ENCODE data around the gene NUDT1. TPM values are rescaled to one million over a fixed set of nuclear protein-coding genes. Genes with fewer than 3 reads are reported as not detected.

The NUDT1 gene
- total RNA-seq (10 to 100 TPM; 14.1 to 34.2 TPM), polyA plus RNA-seq (ENCODE audit: insufficient read length in 2 of 2) (10 to 100 TPM; 32.2 to 38.1 TPM)
- long read RNA-seq, donor 1, transcript NUDT1-203 (4 exons, 662 nt), result major isoform, 5 of 9 reads
- long read RNA-seq, donor 1, partial matches to known transcripts, result 0 of 9 reads
- long read RNA-seq, donor 1, other reads (novel, unspliced or antisense), result 0 of 9 reads
- long read RNA-seq, donor 2, transcript NUDT1-203 (4 exons, 662 nt), result major isoform, 7 of 11 reads
- long read RNA-seq, donor 2, partial matches to known transcripts, result 0 of 11 reads
- long read RNA-seq, donor 2, other reads (novel, unspliced or antisense), result 0 of 11 reads
- long read RNA-seq, donor 3, partial matches to known transcripts, result 0 of 13 reads
- long read RNA-seq, donor 3, other reads (novel, unspliced or antisense), result 7 of 13 reads
- long read RNA-seq, donor 4, transcript NUDT1-206 (3 exons, 714 nt), result minor isoform, 13 of 40 reads
- long read RNA-seq, donor 4, transcript NUDT1-203 (4 exons, 662 nt), result major isoform, 14 of 40 reads
- long read RNA-seq, donor 4, partial matches to known transcripts, result 6 of 40 reads
- long read RNA-seq, donor 4, other reads (novel, unspliced or antisense), result 5 of 40 reads

DNA sequence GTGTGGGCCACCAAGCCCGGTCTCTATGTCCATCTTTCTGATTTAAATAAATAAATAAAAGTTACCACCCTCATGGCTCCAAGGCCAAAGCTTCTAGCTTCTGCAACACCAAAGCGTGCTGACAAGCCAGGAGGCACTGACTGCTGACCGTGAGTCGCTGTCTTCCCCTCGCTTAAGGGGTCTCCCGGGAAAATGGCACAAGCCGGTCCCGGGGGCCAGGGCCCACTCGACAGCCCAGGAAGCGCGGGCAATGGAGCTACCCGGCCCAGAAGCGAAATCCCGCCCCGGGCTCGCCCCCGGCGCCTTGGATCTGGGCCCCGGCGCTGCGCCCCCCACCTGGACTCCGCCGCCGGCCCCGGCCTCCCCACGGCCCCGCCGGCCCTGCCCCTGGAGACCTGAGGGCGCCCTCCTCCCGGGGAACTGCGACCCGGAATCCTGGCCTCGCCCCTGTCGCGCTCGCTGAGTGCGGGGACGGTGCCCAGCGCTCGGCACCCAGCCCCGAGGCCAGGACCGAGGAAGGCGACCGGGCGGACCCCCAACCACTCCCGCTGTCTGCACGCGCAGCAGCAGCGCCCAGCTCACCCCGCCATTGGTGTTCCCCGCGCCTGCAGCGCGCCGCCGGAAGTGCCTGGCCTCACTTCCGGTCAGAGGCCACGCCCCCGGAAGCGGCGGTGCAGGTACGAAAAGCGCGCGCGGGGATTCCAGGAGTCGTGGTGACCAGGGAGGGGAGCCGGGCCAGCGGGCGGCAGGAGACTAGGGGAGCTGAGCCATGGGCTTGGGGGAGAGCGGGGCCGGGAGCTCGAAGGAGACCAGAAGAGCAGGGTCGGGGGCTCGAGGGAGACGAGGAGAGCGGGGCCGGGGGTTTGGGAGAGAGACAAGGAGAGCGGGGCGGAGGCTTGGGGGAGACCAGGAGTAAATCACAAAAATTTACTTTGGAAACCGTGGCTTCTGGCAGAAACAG is at the start of gene NUDT1, which contains the start of gene MRM2:
NUDT1 (plus strand) TSS at position 647 of the 961 bp plus-strand sequence. CDS start 2,349 bp downstream, outside the sequence.
MRM2 (minus strand) TSS at position 626 of the 961 bp plus-strand sequence; CDS start at position 590, 36 bp downstream.
- Histone ChIP-seq H3K27me3 (ENCODE audit: control insufficient read depth, insufficient read depth, low read length) (no peaks in the 10 kb centered on the region), H3K4me1 (ENCODE audit: control insufficient read depth, insufficient read depth, low read length) (peaks cover 38% of the 10 kb centered on the region), H3K9me3 (ENCODE audit: control insufficient read depth, insufficient read depth, low read length) (no peaks in the 10 kb centered on the region), H3K4me3 (ENCODE audit: low read depth, low read length) (peak within 1 kb of the TSS; percentile 91), H3K27ac (ENCODE audit: low read depth, low read length) (peak within 1 kb of the TSS; percentile 35), H3K36me3 (ENCODE audit: control insufficient read depth, insufficient read depth, low read length) (peaks cover 57% of the 10 kb centered on the region)
- DNase-seq (ENCODE audit: low read depth in 4 of 6, low spot score in 6 of 6), result peak in 5 of 6 donors; percentile 52 to 92 (median 72)
- WGBS (ENCODE audit: insufficient coverage), result under 1% methylated on average over 79 of the region's 81 CpGs

DNA sequence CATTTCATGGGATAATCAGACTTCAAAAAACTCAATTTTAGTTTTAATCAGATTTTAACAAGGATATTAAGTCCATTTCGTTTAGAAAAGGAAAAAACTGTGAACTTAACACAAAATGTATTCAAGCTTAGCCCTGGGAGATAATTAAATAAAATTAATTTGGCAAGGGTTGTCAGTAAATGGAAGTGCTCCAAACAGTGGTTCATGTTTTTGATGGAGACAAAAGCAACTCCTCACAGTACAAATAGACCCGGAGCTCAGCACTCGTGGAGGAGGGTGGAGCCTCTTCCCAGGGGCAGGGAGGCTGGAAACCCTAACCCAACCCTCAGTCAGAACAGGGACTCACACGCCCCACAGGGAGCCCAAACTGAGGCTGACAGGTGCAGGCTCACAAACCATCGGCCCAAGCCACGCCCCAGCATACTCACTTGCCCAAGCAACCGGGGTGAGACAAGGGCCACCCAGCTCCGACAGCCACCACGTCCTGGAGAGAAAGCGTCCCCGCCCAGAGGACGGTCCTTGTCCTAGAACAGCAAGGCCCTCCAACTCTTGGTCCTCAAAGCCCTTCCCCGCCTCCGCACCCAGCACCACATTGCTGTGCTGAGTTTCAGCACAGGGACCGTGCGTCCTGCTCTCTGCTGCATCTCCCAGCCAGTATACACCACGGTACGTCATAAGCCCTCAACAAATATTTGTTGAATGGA is 49.0 kb upstream of the NUDT1 start:
- H3K4me1 ChIP-seq (ENCODE audit: control insufficient read depth, insufficient read depth, low read length), result peaks cover 34% of the 10 kb centered on the region
- H3K4me3 ChIP-seq (ENCODE audit: low read depth, low read length), result no peak overlapping the region
- no peak overlapping the region for H3K27ac ChIP-seq (ENCODE audit: low read depth, low read length)
- peaks cover 24% of the 10 kb centered on the region for H3K36me3 ChIP-seq (ENCODE audit: control insufficient read depth, insufficient read depth, low read length)
- no peaks in the 10 kb centered on the region for H3K27me3 ChIP-seq (ENCODE audit: control insufficient read depth, insufficient read depth, low read length)
- H3K9me3 ChIP-seq (ENCODE audit: control insufficient read depth, insufficient read depth, low read length), result peaks cover 5% of the 10 kb centered on the region
- peak in 1 of 6 donors; percentile 61 for DNase-seq (ENCODE audit: low read depth in 4 of 6, low spot score in 6 of 6)
- 82% methylated on average over 16 of the region's 18 CpGs for WGBS (ENCODE audit: insufficient coverage)

DNA sequence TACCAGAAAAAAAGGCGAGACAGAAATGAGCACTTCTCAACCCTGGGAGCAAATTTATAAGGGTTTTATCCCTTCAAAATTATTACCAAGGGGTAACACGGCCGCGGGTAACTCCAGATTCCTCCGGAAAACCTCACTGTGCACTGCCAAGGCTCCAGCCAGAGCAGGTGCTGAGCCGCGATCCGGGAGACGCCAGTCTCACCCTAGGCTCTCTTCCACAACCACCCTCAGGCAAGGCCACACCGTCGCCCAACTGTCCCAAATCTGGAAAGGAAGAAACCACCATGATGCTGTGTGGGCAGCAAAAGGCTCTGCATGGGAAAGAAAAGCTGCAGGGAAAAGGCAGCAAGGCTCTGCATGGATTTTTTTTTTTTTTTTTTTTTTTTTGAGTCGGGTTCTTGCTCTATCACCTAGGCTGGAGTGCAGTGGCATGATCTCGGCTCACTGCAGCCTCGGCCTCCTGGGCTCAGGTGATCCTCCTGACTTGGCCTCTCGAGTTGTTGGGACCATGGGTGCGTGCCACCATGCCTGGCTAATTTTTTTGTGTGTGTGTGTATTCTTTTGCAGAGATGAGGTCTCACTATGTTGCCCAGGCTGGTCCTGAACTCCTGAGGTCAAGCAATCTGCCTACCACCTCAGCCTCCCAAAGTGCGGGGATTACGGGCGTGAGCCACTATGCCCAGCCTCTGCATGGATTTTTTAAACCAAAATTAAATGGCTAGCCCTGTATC is 48.3 kb upstream of the NUDT1 start:
- no peak overlapping the region for H3K27ac ChIP-seq (ENCODE audit: low read depth, low read length)

DNA sequence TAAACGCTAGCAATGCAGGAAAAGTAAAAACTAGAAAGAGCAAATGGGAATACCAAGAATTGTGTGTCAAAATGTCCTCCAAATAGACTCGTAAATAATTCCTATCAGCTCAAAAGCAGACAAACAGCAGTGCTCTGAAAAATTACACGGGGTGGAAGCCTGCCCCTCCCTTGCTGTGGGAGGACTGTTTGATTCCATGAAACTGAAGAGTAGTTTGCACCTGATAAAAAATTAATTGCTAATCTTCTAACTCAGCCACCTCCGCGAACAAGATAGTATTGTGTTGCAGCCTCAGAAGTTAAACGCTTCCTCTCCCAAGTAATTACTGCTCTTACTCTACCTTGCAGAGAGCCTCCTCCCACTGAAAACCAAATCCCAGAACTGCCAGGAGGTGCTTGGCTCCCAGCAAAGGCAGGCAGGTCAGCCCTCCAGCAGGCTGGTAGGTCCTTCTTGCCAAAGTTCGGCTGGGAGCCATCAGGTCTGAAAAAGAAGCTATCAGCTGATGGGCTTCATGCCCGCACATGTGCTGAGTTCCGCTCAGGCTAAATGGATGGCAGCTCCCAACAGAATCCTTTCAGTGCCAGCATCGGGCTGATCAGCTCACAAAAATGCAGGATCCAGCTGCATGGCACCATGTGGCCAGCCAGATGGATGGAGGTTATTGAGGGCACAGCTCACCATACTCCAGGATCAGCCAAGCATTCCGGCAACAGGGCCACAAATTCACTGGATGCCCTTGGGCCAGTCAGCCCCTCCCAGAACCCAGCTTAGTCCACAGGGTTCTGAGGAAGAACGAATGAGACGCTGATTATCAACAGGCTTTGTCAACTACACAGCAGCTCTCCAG is 46.4 kb upstream of the NUDT1 start:
- H3K27ac ChIP-seq (ENCODE audit: low read depth, low read length), result no peak overlapping the region
- DNase-seq (ENCODE audit: low read depth in 4 of 6, low spot score in 6 of 6), result peak in 4 of 6 donors; percentile 46 to 90 (median 72)
- H3K4me1 ChIP-seq (ENCODE audit: control insufficient read depth, insufficient read depth, low read length), result peaks cover 32% of the 10 kb centered on the region
- H3K9me3 ChIP-seq (ENCODE audit: control insufficient read depth, insufficient read depth, low read length), result peaks cover 4% of the 10 kb centered on the region
- H3K4me3 ChIP-seq (ENCODE audit: low read depth, low read length), result no peak overlapping the region
- H3K27me3 ChIP-seq (ENCODE audit: control insufficient read depth, insufficient read depth, low read length), result no peaks in the 10 kb centered on the region
- WGBS (ENCODE audit: insufficient coverage), result 62% methylated on average over 10 of the region's 13 CpGs
- H3K36me3 ChIP-seq (ENCODE audit: control insufficient read depth, insufficient read depth, low read length), result peaks cover 51% of the 10 kb centered on the region

More for the DNA sequence above, 48.3 kb upstream of the NUDT1 start:
- Histone ChIP-seq H3K36me3 (ENCODE audit: control insufficient read depth, insufficient read depth, low read length) (peaks cover 32% of the 10 kb centered on the region), H3K27me3 (ENCODE audit: control insufficient read depth, insufficient read depth, low read length) (no peaks in the 10 kb centered on the region), H3K9me3 (ENCODE audit: control insufficient read depth, insufficient read depth, low read length) (peaks cover 5% of the 10 kb centered on the region), H3K4me1 (ENCODE audit: control insufficient read depth, insufficient read depth, low read length) (peaks cover 34% of the 10 kb centered on the region), H3K4me3 (ENCODE audit: low read depth, low read length) (no peak overlapping the region)
- no peak for DNase-seq (ENCODE audit: low read depth in 4 of 6, low spot score in 6 of 6)
- WGBS (ENCODE audit: insufficient coverage), result 83% methylated on average over 12 of the region's 19 CpGs

DNA sequence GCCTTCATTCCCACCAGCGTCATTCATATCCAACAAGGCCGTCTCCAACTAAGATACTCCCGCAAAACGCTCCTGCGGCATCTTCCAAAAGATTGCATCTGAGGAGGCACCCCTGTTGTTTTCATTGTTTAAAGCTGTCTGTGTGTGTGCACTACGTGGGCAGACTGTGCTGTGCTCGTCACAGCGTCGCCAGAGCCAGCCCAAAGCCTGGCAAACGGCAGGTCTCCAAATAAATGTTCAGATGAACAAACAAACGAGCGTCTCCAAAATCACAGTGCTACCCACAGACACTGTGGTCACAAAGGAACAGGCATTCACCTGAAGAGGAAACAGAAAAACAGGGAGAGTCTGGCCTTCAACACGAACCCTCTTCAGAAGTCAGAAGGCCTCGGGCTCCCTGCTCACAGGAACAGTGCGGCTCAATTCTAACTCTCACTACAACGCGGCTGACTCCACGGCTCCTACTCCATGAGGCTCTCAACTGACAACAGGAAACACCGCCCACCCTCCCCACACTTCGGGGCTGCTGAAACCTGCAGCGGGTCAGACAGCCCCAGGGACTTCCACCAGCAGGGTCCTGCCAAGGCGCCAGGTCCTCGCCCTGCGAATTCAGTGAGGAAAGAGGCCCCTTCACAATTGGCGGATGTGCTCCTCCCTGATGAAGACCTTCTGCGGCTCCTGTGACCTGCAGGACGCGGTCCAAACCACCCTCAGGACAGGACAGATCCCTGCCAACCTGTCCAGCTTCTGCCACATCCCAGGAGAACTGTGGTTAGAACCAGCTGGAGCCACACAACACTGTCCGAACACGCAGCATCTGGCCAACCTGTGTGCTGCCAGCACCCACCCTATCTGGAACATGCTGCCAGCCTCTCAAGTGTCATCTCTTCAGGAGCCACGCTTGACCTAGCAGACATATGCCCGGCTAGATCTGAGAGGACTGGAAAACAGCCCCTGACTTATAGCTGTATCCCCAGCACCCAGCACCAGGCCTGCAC is 45.3 kb upstream of the NUDT1 start:
- DNase-seq (ENCODE audit: low read depth in 4 of 6, low spot score in 6 of 6), result peak in 1 of 6 donors; percentile 23
- no peak overlapping the region for H3K27ac ChIP-seq (ENCODE audit: low read depth, low read length)
- H3K9me3 ChIP-seq (ENCODE audit: control insufficient read depth, insufficient read depth, low read length), result peaks cover 4% of the 10 kb centered on the region
- WGBS (ENCODE audit: insufficient coverage), result 71% methylated on average over 28 of the region's 32 CpGs
- H3K4me3 ChIP-seq (ENCODE audit: low read depth, low read length), result no peak overlapping the region
- H3K27me3 ChIP-seq (ENCODE audit: control insufficient read depth, insufficient read depth, low read length), result no peaks in the 10 kb centered on the region
- peaks cover 32% of the 10 kb centered on the region for H3K4me1 ChIP-seq (ENCODE audit: control insufficient read depth, insufficient read depth, low read length)
- H3K36me3 ChIP-seq (ENCODE audit: control insufficient read depth, insufficient read depth, low read length), result peaks cover 60% of the 10 kb centered on the region

DNA sequence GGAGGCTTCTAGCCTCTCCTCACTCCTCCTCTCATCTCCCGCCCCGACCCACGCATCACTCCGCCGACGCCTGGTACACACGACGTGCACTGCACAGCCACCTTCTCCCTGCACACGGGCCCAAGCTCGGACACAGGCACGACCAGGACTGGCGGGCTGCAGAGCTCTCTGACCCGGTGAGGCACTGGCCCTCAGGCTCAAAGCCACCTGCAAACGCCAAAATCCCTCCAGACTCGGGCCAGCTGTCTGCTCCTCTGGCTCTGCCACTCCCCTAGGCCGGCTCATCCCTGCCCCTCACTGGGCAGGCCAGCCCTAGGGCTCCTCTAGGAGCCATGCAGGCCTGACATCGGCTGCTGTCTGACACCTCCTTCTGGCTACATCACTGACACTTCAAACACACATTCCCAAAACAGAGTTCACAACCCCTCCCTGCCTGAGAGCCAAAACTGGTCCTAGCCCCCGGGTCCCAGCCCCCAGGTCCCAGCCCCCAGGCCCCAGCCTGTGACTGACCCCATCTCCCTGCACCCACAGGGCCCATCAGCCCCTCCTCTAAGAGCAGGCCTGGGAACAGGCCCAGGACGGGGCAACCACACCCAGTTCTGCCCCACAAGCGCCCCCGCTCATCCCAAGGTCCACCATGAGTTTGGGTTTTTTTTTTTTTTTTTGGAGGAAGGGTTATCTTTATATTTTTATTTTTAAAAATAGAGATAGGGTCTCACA is 44.4 kb upstream of the NUDT1 start:
- WGBS (ENCODE audit: insufficient coverage), result 87% methylated on average over 18 of the region's 21 CpGs
- Histone ChIP-seq H3K36me3 (ENCODE audit: control insufficient read depth, insufficient read depth, low read length) (peaks cover 67% of the 10 kb centered on the region), H3K27me3 (ENCODE audit: control insufficient read depth, insufficient read depth, low read length) (no peaks in the 10 kb centered on the region), H3K9me3 (ENCODE audit: control insufficient read depth, insufficient read depth, low read length) (peaks cover 4% of the 10 kb centered on the region), H3K4me1 (ENCODE audit: control insufficient read depth, insufficient read depth, low read length) (peaks cover 41% of the 10 kb centered on the region), H3K27ac (ENCODE audit: low read depth, low read length) (no peak overlapping the region), H3K4me3 (ENCODE audit: low read depth, low read length) (no peak overlapping the region)
- no peak for DNase-seq (ENCODE audit: low read depth in 4 of 6, low spot score in 6 of 6)

DNA sequence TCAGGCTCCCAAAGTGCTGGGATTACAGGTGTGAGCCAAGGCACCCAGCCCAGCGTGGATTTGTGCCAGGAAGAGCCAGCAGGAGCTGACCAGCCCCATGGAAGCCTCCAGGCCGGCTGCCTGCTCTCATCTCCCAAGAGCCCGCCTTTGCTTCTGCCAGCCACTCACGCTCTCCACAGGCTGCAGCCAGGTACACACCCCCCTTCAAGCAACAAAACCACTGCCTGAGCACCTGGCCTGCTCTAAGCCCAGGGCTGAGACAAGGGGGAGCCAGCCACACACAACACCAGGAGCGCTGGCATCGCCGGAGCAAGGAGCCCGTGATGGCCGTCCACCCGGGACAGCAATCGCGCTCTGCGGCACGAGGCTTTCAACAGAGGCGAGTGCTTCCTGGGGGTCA is 43.8 kb upstream of the NUDT1 start:
- Histone ChIP-seq H3K4me1 (ENCODE audit: control insufficient read depth, insufficient read depth, low read length) (peaks cover 44% of the 10 kb centered on the region), H3K4me3 (ENCODE audit: low read depth, low read length) (no peak overlapping the region), H3K27ac (ENCODE audit: low read depth, low read length) (no peak overlapping the region), H3K36me3 (ENCODE audit: control insufficient read depth, insufficient read depth, low read length) (peaks cover 67% of the 10 kb centered on the region), H3K9me3 (ENCODE audit: control insufficient read depth, insufficient read depth, low read length) (peaks cover 4% of the 10 kb centered on the region), H3K27me3 (ENCODE audit: control insufficient read depth, insufficient read depth, low read length) (no peaks in the 10 kb centered on the region)
- no peak for DNase-seq (ENCODE audit: low read depth in 4 of 6, low spot score in 6 of 6)
- 84% methylated on average over 14 of the region's 15 CpGs for WGBS (ENCODE audit: insufficient coverage)
